SK-MEL-5 (cell line): Measurements from ENCODE around the gene FAM20C. TPM values are rescaled to one million over a fixed set of nuclear protein-coding genes. Genes with fewer than 3 reads are reported as not detected.
"Not testable (repeated sequence)": the region's sequence is repeated elsewhere in the genome, so short reads cannot be mapped to it uniquely, and the experiment has no call there.

Experiments
- DNase-seq: peaks from one replicate; pipeline ENCODE4 v3.0.0-alpha.2; 2016; ENCODE audit warnings: low read depth, low spot score
- in situ Hi-C: cut with HindIII; loops from 2 replicates; pipeline ENCODE4 v1.10.0; 2016; ENCODE audit warnings: low sequenced_read_pairs, high pct_unique_total_duplicates, low pct_unique_long_range_greater_than_20kb
- total RNA-seq: library from RNA; depleted of rRNA; stranded (reverse); fragments of >200 nt; shearing (Covaris generic); gene quantifications from 2 replicates; pipeline ENCODE4 v1.2.3, GENCODE V29; 2014

Gene FAM20C
- total RNA-seq, 1 experiment from 2014 or later, result not detected

GRCh38 chr7:241513-241912, 49.1 kb downstream of the FAM20C start:
- DNase-seq, result no peak
- in situ Hi-C loops, result no loop called here

GRCh38 chr7:242826-243579, 50.6 kb downstream of the FAM20C start:
- in situ Hi-C loops, DNase-seq: not testable (repeated sequence)

GRCh38 chr7:243580-243978, 51.2 kb downstream of the FAM20C start:
- in situ Hi-C loops, result not testable (repeated sequence)

GRCh38 chr7:244974-245373, 52.6 kb downstream of the FAM20C start:
- in situ Hi-C loops, result no loop called here
- no peak for DNase-seq

More at GRCh38 chr7:243580-243978, 51.2 kb downstream of the FAM20C start:
- not testable (repeated sequence) for DNase-seq

- DNase-seq, result no peak
- in situ Hi-C loops, result no loop called here
These were observed 53.4 kb downstream of the FAM20C start for GRCh38 chr7:245574-246295.

DNA sequence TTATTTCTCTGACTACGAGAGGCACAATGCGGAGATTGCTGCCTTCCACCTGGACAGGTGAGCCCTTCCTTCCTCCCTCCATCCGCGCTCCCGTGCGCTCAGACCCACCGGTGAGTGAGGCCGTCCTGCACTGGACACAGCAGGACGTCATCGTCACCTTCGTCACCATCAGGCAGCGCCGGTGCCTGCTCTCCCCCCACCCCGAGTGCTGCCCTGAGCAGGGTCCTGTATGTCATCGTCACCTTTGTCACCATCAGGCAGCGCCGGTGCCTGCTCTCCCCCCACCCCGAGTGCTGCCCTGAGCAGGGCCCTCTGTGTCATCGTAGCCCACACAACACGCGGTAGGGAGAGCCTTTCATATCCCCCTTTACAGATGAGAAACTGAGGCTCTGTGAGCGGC, 54.1 kb downstream of the FAM20C start:
- in situ Hi-C loops, result no loop called here
- DNase-seq, result no peak

DNA sequence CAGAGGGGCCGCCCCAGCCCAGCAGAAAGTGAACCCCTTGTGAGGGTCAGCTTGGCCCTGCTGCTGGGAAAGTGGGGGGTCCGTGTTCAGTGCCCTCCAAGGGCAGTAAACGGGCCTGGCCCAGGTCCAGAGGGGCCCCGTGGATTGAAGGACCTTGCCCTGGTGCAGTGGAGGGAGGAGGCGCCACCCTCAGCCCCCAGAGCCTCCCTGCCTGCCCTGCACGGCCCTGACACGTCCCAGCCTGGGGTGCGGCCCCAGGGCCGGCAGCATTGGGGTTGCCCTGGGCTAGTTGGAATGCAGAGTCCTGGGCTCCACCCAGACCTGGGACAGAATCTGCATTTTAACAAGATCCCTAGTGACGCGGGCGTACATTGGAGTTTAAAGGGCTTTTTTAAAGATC, 54.8 kb downstream of the FAM20C start:
- in situ Hi-C loops, result no loop called here

DNA sequence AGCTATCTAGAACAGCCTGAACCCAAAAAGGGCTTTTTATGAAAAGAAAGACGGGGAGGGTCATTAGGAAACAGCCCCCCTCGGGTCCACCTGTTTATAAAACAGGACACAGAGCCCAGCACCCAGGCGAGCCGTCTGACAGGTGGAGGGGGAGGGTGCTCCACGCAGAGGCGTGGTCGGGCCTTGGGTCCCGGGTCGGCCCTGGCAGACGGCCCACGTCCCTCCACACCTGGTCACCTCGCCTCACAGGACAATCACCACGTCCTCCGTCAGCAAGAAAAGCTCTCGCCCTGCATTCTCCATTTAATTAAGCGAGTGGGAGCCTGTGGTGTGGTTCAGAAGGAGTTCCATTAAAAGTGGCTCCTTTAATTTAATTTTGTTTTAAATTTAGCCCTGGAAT, 55.3 kb downstream of the FAM20C start:
- in situ Hi-C loops, result no loop called here
- no peak for DNase-seq

More for the DNA sequence above, 54.8 kb downstream of the FAM20C start:
- DNase-seq, result no peak

- in situ Hi-C loops, result no loop called here
- no peak for DNase-seq
These were observed 56.5 kb downstream of the FAM20C start for GRCh38 chr7:248732-249435.

DNA sequence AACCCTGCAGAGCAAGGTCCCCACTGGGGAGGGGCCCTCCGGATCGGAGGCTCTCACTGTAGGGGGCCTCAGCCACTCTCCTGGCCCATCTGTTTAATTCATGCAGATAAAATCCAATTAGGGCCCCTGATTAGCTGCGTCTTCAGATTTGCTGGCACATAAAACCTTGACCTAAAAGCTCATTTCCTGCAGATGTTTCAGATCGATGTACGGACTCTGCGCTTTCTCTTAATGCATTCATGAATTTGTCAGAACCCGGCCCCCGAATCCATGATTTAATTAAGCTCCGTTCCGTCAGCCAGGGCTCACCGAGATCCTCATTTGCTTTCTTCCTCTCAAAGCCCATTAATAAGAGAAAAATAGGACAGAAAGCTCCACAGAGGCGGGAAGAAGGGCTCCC, 57.6 kb downstream of the FAM20C start:
- in situ Hi-C loops, result no loop called here

GRCh38 chr7:250523-250922, 58.2 kb downstream of the FAM20C start:
- in situ Hi-C loops, result no loop called here
- no peak for DNase-seq

More for the DNA sequence above, 57.6 kb downstream of the FAM20C start:
- no peak for DNase-seq

- in situ Hi-C loops, result no loop called here
- DNase-seq, result no peak
These were observed 58.6 kb downstream of the FAM20C start for GRCh38 chr7:251005-251404.

DNA sequence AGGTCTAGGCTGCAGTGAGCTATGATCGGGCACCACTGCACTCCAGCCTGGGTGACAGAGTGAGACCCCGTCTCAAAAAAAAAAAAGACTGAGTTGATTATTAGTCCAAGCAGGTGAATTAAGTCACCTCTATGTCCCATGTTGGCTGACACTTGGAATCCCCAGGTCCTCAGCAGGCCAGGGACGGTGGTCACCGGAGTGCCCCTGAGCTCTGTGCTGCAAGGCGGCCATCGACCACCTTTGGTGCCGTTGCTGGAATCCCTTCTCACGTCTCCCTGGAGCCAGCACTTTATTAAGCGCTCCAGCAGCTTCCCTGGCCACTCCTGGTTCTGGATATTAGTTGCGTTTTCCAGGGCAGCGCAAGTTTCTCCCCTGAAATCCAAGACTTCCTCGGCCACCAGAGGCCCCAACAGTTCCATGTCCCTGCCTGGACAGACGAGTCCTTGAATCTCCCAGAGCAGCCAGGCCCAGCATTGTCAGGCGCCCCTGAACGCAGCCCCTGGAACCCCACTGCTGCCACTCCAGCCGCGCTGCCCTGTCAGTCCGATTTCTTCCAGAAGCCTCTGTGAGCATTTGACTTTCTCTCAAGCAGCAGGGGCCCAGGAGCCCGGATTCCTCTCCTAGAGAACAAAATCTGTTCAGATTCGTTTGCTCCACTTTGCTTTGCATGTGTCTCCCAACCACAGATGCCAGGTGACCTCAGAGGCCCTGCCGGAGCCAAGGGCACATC, 59.2 kb downstream of the FAM20C start:
- in situ Hi-C loops, result no loop called here

GRCh38 chr7:252216-252965, 60.0 kb downstream of the FAM20C start:
- in situ Hi-C loops, result no loop called here
- no peak for DNase-seq

More for the DNA sequence above, 59.2 kb downstream of the FAM20C start:
- no peak for DNase-seq

- in situ Hi-C loops, result no loop called here
- DNase-seq, result no peak
These were observed 60.6 kb downstream of the FAM20C start for GRCh38 chr7:252981-253380.

DNA sequence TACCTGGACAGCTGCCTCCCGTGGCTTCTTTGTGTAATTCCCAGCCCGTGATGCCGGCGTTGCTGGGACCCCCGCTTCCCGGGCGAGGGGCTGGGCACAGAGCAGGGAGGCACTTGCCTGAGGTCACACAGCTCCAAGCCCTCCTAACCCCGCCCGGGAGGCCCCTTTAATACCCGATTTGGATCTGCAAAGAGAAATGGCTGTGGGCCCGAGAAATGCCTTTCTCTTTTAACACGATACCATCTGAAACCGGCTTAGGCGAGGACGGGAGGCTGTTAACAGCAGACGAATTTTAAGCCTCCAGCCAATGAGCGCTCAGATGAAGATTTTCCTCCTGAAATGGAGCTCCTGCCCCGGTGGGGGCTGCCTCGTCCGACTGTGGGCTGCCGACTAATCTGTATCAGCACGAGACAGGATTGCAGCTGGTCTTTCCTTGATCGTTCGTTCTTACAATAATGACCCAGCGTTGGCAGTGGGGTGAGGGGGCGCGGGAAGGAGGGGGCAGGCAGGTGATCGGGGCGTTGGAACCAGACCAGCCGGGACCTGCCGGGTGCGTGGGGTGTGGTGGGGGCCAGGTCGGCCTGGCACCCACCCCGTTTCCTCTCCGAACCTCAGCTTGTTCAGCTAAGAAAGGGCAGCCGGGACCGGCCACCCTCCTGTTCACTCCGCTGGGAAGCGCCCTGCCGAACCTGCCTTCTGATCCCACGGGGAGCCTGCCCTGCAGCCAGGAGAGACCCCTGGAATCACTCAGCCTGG, 61.4 kb downstream of the FAM20C start:
- no peak for DNase-seq
- in situ Hi-C loops, result no loop called here
